ENCODE data around the gene CACNG6.

The CACNG6 gene

GRCh38 chr19:54041969-54042606 lies 50.7 kb downstream of the CACNG6 start:
- no peak for DNase-seq (ENCODE audit: extremely low read depth in 1 of 2, low read depth in 1 of 2)

GRCh38 chr19:54042989-54043388 lies 51.6 kb downstream of the CACNG6 start:
- DNase-seq (ENCODE audit: extremely low read depth in 1 of 2, low read depth in 1 of 2) = no peak

GRCh38 chr19:54045771-54046170 lies 54.3 kb downstream of the CACNG6 start:
- no peak for DNase-seq (ENCODE audit: extremely low read depth in 1 of 2, low read depth in 1 of 2)

GRCh38 chr19:54047616-54048015 lies 56.2 kb downstream of the CACNG6 start:
- no peak for DNase-seq (ENCODE audit: extremely low read depth in 1 of 2, low read depth in 1 of 2)

Data from activated CD8-positive, alpha-beta memory T cell treated with anti-CD3 and anti-CD28 coated beads for 1 hour (primary cell).